HS-5 (cell line): Measurements from ENCODE around the gene ZNF268.

ENCODE experiments used
- DNase-seq: peaks from one replicate; pipeline ENCODE4 v3.0.0-alpha.2; 2012; ENCODE audit warnings: low read depth

Gene ZNF268

GRCh38 chr12:133181238-133181959, at the start of gene ZNF268:
TSS of gene ZNF268 (plus strand) at chr12:133181495. CDS start at chr12:133181998, 503 bp downstream.
- peak; percentile 56 for DNase-seq

- no peak for DNase-seq
Observed at GRCh38 chr12:133135747-133136146, 45.5 kb upstream of the ZNF268 start.

GRCh38 chr12:133145981-133146380, 35.3 kb upstream of the ZNF268 start:
- DNase-seq: no peak

GRCh38 chr12:133156125-133156690, 25.1 kb upstream of the ZNF268 start:
- no peak for DNase-seq

GRCh38 chr12:133165776-133166175, 15.5 kb upstream of the ZNF268 start:
- DNase-seq: no peak

- no peak for DNase-seq
Observed at GRCh38 chr12:133172491-133172890, 8.8 kb upstream of the ZNF268 start.

- no peak for DNase-seq
Observed at GRCh38 chr12:133174901-133175300, 6.4 kb upstream of the ZNF268 start.

- no peak for DNase-seq
Observed at GRCh38 chr12:133180669-133181068, 626 bp upstream of the ZNF268 start.

GRCh38 chr12:133190176-133190575, 8.9 kb downstream of the ZNF268 start:
- no peak for DNase-seq

GRCh38 chr12:133192847-133193246, 11.6 kb downstream of the ZNF268 start:
- no peak for DNase-seq

GRCh38 chr12:133201888-133202287, 20.6 kb downstream of the ZNF268 start:
- no peak for DNase-seq

- DNase-seq: no peak
Observed at GRCh38 chr12:133202493-133203343, 21.4 kb downstream of the ZNF268 start.

- DNase-seq: no peak
Observed at GRCh38 chr12:133203344-133204263, 22.3 kb downstream of the ZNF268 start.

GRCh38 chr12:133204264-133204603, 22.9 kb downstream of the ZNF268 start:
- DNase-seq: no peak

- DNase-seq: no peak
Observed at GRCh38 chr12:133206390-133206789, 25.1 kb downstream of the ZNF268 start.

- no peak for DNase-seq
Observed at GRCh38 chr12:133215724-133216123, 34.4 kb downstream of the ZNF268 start.

- no peak for DNase-seq
Observed at GRCh38 chr12:133217219-133217618, 35.9 kb downstream of the ZNF268 start.

GRCh38 chr12:133220521-133220920, 39.2 kb downstream of the ZNF268 start:
- no peak for DNase-seq

GRCh38 chr12:133221241-133221640, 39.9 kb downstream of the ZNF268 start:
- DNase-seq: no peak

GRCh38 chr12:133222211-133222610, 40.9 kb downstream of the ZNF268 start:
- no peak for DNase-seq

GRCh38 chr12:133225527-133225926, 44.2 kb downstream of the ZNF268 start:
- DNase-seq: no peak

GRCh38 chr12:133226690-133227089, 45.4 kb downstream of the ZNF268 start:
- DNase-seq: no peak
